ENCODE measurements around the gene DCAF4. TPM values are rescaled to one million over a fixed set of nuclear protein-coding genes. Genes with fewer than 3 reads are reported as not detected.

The DCAF4 gene
- total RNA-seq, 3 donors from 2014 or later (not counting 1 experiment from before 2014, with no cell fraction given): 4.6 to 18.6 (median 16.5) TPM

DNA sequence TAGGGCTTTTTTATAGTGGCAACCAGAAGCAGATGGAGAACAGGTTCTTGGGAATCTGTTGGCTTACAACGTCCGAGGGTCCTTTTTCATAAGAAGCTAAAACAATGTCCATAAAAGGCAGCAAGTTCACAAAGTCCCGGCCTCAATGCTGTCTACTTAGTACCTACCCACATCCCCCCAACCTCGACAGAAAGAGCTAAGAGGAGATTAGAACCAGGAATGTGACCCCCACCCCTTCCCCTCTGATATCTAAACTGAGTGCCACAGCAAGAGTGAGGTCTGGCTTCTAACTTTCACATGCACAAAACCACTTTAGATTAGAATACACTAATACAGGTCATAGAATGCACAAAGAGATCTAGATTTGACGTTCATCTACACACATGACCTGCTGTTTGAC, 36.9 kb upstream of the DCAF4 start:
- intact Hi-C loops (cut with micrococcal nuclease): no loop called here
- Histone ChIP-seq H3K9me3 (ENCODE audit: control insufficient read depth, insufficient read depth, low read length) (no peaks in the 10 kb centered on the region), H3K27ac (ENCODE audit: low read length) (no peak overlapping the region), H3K4me1 (ENCODE audit: control insufficient read depth, insufficient read depth, low read length) (peaks cover 22% of the 10 kb centered on the region), H3K36me3 (ENCODE audit: control insufficient read depth, insufficient read depth, low read length) (no peaks in the 10 kb centered on the region), H3K27me3 (ENCODE audit: control insufficient read depth, insufficient read depth, low read length) (peaks cover 16% of the 10 kb centered on the region), H3K4me3 (ENCODE audit: low read length) (no peak overlapping the region)
- Mint-ChIP-seq H3K27me3 (ENCODE audit: low read depth in 2 of 2) (peaks cover 24 to 44% of the 10 kb centered on the region in 2 donors), H3K9me3 (no peaks in the 10 kb centered on the region), H3K27ac (no peak overlapping the region), H3K36me3 (no peaks in the 10 kb centered on the region), H3K4me1 (peaks cover 21 to 22% of the 10 kb centered on the region in 2 donors), H3K4me3 (no peak overlapping the region)
- ATAC-seq (no peak), DNase-seq (no peak)
- 75% methylated on average over 5 of the region's 5 CpGs for WGBS (ENCODE audit: insufficient coverage)
- TF ChIP-seq CTCF (IDR thresholded peaks at IDR 0.05): no peak

DNA sequence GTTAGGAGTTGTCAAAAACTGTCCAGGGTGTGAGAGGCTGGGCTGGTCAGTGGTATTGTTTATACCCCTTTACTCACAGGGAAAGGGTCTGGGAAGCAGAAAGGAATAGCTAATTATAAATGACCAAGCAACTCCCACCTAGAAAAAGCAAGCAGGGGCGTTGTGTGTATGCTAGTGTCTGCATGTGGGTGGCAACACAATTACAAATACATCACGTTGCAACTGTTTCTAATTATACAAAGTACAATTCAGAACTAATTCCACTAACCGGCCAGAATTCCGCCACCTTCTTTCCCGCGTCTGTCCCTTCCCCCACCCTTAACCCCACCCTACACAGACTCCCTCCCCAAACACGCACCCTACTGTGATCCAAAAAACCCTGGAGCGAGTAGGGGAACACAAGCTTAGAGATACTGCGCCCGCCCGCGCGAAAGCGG, 34.6 kb upstream of the DCAF4 start:
- no peaks in the 10 kb centered on the region for H3K9me3 Mint-ChIP-seq
- Histone ChIP-seq H3K27me3 (ENCODE audit: control insufficient read depth, insufficient read depth, low read length) (peaks cover 35% of the 10 kb centered on the region), H3K36me3 (ENCODE audit: control insufficient read depth, insufficient read depth, low read length) (no peaks in the 10 kb centered on the region), H3K27ac (ENCODE audit: low read length) (no peak overlapping the region), H3K4me3 (ENCODE audit: low read length) (peak overlapping the region; percentile 50), H3K4me1 (ENCODE audit: control insufficient read depth, insufficient read depth, low read length) (peaks cover 28% of the 10 kb centered on the region), H3K9me3 (ENCODE audit: control insufficient read depth, insufficient read depth, low read length) (no peaks in the 10 kb centered on the region)
- ATAC-seq (no peak), DNase-seq (no peak)
- intact Hi-C loops (cut with micrococcal nuclease): loop anchor here (5.0 kb wide), 1 partner anchor 299 kb away; no protein-coding TSS in a partner anchor
- no peak for TF ChIP-seq CTCF (IDR thresholded peaks at IDR 0.05)
- no peaks in the 10 kb centered on the region for H3K36me3 Mint-ChIP-seq
- peak overlapping the region; percentile 95 for H3K4me3 Mint-ChIP-seq
- H3K4me1 Mint-ChIP-seq: peaks cover 26 to 29% of the 10 kb centered on the region in 2 donors
- peaks cover 33 to 58% of the 10 kb centered on the region in 2 donors for H3K27me3 Mint-ChIP-seq (ENCODE audit: low read depth in 2 of 2)
- H3K27ac Mint-ChIP-seq: no peak overlapping the region
- 13% methylated on average over 13 of the region's 14 CpGs for WGBS (ENCODE audit: insufficient coverage)

DNA sequence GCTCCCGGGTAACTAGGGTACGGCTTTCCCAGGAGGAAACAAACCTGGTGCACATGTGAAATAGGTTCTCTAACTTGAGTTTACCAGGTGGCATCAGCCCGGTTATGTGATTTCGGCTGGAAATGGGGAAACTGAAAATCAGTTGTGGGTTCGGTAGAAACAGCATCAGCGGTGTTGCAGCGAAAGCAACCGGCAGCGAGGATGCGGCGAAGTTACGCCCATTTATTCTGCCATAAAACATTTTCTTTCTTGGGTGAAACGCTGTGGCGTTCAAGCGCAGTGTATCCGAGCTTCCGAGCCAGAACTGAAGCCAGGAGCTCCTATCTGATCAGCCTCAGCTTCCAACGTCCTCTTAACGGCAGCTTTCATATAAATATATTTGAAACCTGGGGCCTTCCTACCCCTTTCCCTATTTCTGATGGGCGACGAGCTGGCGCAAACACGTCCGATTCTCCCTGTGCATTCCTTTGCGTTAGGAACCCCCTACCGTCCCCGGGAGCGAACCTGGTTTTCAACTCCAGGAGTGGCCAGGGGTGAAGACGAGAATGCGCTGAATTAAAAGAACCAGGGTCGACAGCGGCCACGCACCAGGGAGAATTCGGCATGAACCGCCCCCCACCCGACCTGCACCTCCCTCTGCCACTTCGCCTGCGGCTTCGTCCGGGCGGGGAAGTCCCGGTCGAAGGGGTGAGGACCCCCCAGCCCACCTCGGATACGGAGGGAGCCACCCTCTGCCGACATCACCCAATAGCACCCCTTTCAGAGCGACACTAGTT, 34.0 kb upstream of the DCAF4 start:
- ATAC-seq (no peak), DNase-seq (peak in 1 of 2 donors; percentile 58)
- TF ChIP-seq CTCF (IDR thresholded peaks at IDR 0.05): no peak
- Mint-ChIP-seq H3K36me3 (no peaks in the 10 kb centered on the region), H3K4me1 (peaks cover 26 to 29% of the 10 kb centered on the region in 2 donors), H3K27me3 (ENCODE audit: low read depth in 2 of 2) (peaks cover 38 to 61% of the 10 kb centered on the region in 2 donors), H3K9me3 (no peaks in the 10 kb centered on the region), H3K4me3 (peak overlapping the region; percentile 95), H3K27ac (peak overlapping the region; percentile 64 to 71)
- Histone ChIP-seq H3K27ac (ENCODE audit: low read length) (no peak overlapping the region), H3K4me1 (ENCODE audit: control insufficient read depth, insufficient read depth, low read length) (peaks cover 28% of the 10 kb centered on the region), H3K4me3 (ENCODE audit: low read length) (peak overlapping the region; percentile 50), H3K36me3 (ENCODE audit: control insufficient read depth, insufficient read depth, low read length) (no peaks in the 10 kb centered on the region), H3K27me3 (ENCODE audit: control insufficient read depth, insufficient read depth, low read length) (peaks cover 38% of the 10 kb centered on the region), H3K9me3 (ENCODE audit: control insufficient read depth, insufficient read depth, low read length) (no peaks in the 10 kb centered on the region)
- WGBS (ENCODE audit: insufficient coverage): under 1% methylated on average over 47 of the region's 47 CpGs
- intact Hi-C loops (cut with micrococcal nuclease): loop anchor here (5.0 kb wide), 1 partner anchor 300 kb away; no protein-coding TSS in a partner anchor
